ENCODE measurements around the gene ANKH.

Gene ANKH

GRCh38 chr5:14713476-14714390 is 157.8 kb downstream of the ANKH start:
- DNase-seq (ENCODE audit: low spot score): no peak

- DNase-seq (ENCODE audit: low spot score): no peak
Measured at GRCh38 chr5:14712666-14713065, 158.9 kb downstream of the ANKH start.

- no peak for DNase-seq (ENCODE audit: low spot score)
Measured at GRCh38 chr5:14712131-14712530, 159.4 kb downstream of the ANKH start.

- DNase-seq (ENCODE audit: low spot score): no peak
Measured at GRCh38 chr5:14710313-14710994, 161.1 kb downstream of the ANKH start.

GRCh38 chr5:14708551-14708950 is 163.0 kb downstream of the ANKH start:
- no peak for DNase-seq (ENCODE audit: low spot score)

GRCh38 chr5:14707811-14708390 is 163.7 kb downstream of the ANKH start:
- no peak for DNase-seq (ENCODE audit: low spot score)

GRCh38 chr5:14706615-14707021 is 165.0 kb downstream of the ANKH start:
- DNase-seq (ENCODE audit: low spot score): peak; percentile 70

GRCh38 chr5:14705556-14705955 is 166.0 kb downstream of the ANKH start:
- DNase-seq (ENCODE audit: low spot score): no peak

GRCh38 chr5:14702238-14702839 is 169.2 kb downstream of the ANKH start:
- DNase-seq (ENCODE audit: low spot score): no peak

GRCh38 chr5:14701556-14701955 is 170.0 kb downstream of the ANKH start:
- DNase-seq (ENCODE audit: low spot score): no peak

- no peak for DNase-seq (ENCODE audit: low spot score)
Measured at GRCh38 chr5:14700478-14701436, 170.8 kb downstream of the ANKH start.

- no peak for DNase-seq (ENCODE audit: low spot score)
Measured at GRCh38 chr5:14699807-14700400, 171.7 kb downstream of the ANKH start.

- no peak for DNase-seq (ENCODE audit: low spot score)
Measured at GRCh38 chr5:14699159-14699558, 172.4 kb downstream of the ANKH start.

GRCh38 chr5:14698495-14698894 is 173.1 kb downstream of the ANKH start:
- no peak for DNase-seq (ENCODE audit: low spot score)

GRCh38 chr5:14696851-14697250 is 174.7 kb downstream of the ANKH start:
- DNase-seq (ENCODE audit: low spot score): no peak

- no peak for DNase-seq (ENCODE audit: low spot score)
Measured at GRCh38 chr5:14696057-14696456, 175.5 kb downstream of the ANKH start.

- DNase-seq (ENCODE audit: low spot score): no peak
Measured at GRCh38 chr5:14695152-14695551, 176.4 kb downstream of the ANKH start.

GRCh38 chr5:14693070-14693469 is 178.5 kb downstream of the ANKH start:
- no peak for DNase-seq (ENCODE audit: low spot score)

GRCh38 chr5:14687023-14687665 is 184.4 kb downstream of the ANKH start:
- DNase-seq (ENCODE audit: low spot score): peak; percentile 44

GRCh38 chr5:14686517-14686916 is 185.1 kb downstream of the ANKH start:
- DNase-seq (ENCODE audit: low spot score): no peak
